Left kidney (tissue), 2 donors: ENCODE measurements around the gene CALCR. TPM values are rescaled to one million over a fixed set of nuclear protein-coding genes. Genes with fewer than 3 reads are reported as not detected.
A peak's percentile ranks its signal among the peaks of the same experiment; 100 is the strongest.
"Not testable (repeated sequence)": the region's sequence is repeated elsewhere in the genome, so short reads cannot be mapped to it uniquely, and the experiment has no call there.

Experiments
- DNase-seq: peaks from one replicate; pipeline ENCODE4 v3.0.0-alpha.2; 2013
- polyA plus RNA-seq: library from polyadenylated mRNA; unstranded; fragments of 120-200 nt; gene quantifications from one replicate; pipeline ENCODE4 v1.2.1, GENCODE V29; 2013; ENCODE audit not compliant: insufficient read length

CALCR gene
- polyA plus RNA-seq, 1 donor = 1.0 TPM

DNA sequence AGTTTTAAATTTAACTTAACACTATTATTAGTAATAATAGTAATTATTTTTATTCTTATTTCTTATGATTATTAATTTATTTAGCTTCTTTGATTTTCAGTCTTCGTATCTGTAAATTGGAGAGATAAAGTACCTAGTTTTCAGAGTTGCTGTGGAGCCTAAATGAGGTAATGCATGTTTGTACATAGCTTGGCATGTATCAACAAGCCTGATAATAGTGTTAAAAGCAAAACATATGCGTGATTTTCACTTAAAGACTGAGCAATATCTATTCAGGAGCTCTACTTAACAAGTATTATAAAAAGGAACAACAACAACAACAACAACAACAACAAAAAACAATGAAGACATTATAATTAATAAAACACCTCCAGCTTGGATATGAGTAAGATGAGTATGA, 12.4 kb downstream of the CALCR start:
- DNase-seq = no peak

DNA sequence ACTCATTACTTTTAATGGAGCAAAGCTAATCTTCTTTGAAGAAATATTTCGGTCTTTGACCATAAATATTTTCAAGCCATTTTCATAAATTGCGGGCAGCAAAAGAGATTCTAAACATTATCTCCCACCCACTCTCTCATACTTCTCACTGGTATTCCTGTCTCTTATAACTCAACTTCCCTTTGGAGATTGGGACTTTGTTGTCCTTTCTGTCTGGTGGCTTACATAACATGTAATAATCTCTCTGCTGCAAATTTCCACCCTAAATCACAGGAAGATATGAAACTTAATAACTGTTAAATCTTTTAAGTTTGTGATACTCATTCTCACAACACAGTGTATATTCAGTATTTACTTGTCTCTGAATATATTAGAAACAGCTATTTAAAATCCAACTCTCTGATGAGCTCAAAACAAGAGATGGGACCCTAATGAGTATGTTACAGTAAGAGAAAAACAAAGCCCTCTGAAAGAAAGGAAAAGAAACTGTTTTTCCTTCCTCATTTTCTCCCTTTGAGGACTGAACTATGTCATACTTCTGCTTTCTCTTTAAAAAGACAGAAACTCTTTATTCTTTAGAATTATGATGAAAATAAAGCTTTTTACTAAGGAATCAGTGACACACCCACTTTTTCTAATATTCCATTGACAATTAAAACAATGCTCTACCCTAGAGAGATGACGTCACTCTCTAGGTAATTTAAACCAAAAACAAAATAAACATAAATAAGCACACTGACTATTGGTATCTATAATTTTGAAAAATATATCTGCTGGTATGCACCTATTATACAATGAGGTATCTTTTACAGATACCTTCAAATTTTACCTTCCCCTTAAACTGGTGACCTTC, 14.7 kb downstream of the CALCR start:
- no peak for DNase-seq

DNA sequence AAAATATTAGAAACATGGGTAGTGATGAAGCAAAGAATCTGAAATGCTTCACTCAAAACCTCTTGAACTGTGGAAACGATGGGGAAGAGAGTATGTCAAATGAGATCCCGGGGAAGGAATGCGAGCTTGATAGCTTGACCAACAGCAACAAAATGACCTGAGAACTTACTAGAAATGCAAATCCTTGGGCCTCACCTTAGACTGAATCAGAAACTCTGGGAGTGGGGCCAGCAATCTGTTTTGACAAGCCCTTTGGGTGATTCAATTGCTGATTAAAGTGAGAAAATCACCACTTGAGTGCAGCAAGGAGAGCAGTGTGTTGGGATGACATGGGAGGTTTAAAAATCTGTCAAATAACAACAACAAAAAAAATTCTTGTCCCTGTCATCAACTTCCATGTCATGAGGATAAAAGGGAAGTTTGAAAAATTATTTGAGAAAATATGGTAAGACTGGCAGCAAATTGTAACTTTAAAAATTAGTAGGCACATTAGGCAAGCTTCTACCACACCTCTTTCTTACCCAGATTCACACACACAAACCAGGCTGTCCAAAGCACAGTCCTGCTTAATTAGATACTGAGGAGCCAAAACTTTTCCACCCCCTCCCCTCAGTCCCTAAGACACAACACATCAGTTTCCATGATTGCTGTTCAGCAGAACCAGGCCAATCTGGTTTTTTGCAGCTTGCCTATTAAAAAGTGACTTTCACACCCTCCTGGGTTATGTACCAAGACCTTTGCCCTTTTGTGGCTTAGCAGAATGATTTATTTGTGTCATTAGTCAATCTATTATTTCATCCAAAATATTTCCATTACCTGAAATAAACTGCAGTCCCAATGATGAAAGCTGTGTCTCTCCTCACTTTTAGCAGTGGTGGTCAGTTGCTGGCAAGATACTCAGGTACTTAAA, 15.6 kb downstream of the CALCR start:
- DNase-seq = no peak

DNA sequence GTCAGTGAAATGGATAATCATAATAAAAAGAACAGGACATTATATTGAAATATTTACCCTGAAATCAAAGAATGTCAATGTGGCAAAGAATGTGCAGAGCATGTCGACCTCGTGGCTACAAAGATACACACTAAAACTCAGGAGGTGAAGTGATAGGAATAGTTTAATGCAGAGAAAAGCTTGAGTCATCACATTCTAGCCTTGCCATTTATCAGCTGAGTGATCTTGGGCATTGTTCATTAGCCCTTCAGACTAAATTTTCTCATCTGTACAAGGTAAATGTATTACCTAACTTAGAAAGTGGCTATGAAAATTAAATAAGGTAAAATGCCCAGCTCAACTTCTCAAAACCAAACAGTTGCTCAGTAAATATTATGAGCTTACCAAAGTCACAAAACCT, 22.6 kb downstream of the CALCR start:
- DNase-seq = no peak

DNA sequence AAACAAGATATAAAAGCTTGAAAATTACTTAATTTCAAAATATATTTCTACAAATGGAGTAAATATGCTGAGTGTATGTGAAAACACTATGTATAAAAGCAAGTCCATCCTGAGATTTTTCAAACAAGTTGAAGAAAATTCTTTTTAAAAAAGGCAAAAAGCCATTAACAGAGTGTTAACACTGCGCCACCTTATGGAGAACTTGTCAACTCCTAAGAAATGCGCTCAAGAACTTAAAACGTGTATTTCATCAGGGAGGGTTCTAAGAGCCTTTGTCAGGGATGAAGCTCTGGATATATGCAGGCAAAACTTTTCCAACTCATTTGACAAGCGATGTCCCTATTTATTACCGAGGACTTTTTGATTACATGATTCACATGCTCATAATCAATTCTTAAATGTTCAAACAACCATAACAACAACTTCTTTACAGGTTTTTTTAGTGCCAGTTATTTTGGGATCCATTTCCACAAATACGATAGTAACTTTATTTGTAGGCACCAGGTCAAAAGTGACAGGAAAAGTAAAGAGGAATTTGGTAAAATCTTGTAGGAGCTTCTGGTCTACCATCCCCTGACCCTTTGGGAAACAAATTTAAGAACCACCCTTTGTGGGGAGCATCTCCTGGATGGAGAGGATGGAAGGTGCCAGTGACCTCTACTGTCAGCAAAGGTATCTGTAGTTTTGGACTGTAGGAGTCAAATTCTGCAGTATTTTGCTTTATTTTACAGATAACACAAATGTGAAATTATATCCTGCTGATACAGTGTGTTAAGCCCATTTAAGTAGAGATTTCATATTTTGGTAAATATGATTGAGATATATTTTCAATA, 23.2 kb downstream of the CALCR start:
- no peak for DNase-seq

DNA sequence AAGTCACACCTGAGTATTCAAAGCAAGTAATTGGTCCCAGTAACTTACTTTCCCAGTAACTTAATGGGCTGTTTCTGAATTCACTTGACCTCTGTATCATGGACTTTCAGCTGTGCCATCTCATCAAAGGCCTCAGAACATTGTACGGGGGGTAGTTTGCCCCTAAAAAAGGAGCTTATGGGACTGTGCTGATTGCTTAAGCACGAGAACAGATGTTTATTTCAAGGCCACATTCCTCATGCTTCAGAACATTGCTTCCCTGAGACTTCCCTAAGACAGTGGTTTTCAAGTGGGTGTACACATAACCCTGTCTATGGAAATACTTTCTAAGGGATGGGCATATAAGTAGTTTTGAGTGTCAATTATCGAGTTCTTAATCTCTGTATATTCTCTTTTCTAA, 26.8 kb downstream of the CALCR start:
- DNase-seq = no peak

DNA sequence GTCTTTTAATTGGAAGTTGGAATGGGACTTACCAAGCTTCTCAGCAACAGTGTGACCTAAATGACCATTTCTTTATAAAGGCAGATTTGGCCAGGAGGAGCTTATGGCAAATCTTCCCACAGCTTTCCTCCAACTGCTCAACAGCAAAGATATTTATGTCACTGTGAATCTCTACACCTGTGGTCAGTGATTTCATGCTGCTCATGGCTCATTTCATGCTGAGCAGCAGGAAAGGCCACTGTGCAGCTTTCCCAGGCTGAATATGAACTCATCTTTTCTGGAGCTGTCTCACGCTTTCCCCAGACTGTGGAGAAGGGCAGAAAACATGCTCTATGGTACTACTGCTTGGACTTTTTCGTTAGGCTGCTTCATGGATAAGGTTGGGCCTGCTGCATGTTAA, 29.8 kb downstream of the CALCR start:
- DNase-seq = no peak

DNA sequence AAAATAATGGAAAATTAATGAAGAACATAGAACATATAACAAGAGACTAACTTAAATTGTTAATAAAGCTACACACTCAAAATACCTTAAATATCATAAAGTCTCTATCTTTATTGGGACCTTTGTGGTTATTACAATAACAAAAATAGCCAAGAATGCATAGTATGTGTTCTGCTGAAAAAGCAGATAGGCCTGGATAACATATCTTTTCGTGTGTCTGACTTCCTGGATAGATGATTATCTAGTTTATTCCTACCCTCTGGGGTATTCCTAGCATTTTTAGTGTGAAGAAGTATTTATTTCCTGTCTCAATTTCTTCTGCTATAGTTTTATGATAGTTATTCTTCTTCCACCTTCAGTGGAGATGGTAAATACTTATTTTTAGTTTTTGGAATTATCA, 36.5 kb downstream of the CALCR start:
- DNase-seq = no peak

DNA sequence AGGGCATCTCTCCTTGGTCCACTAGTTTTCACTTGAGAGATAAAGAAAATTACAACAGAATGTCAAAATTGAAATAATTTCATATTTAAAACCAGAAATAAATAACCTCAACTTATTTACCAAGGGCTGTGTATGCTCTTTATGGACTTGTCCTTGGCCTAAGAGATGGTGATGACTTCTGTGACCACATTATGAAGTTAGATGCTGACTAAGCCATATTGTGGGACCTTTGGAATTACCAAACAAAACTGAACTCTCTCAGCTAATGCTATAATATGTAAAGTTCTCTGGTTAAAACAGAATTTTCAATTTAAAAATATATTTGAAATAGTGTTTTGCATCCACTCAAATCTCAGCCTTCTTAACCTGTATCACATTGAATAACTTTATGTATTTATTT, 38.9 kb downstream of the CALCR start:
- DNase-seq = no peak

DNA sequence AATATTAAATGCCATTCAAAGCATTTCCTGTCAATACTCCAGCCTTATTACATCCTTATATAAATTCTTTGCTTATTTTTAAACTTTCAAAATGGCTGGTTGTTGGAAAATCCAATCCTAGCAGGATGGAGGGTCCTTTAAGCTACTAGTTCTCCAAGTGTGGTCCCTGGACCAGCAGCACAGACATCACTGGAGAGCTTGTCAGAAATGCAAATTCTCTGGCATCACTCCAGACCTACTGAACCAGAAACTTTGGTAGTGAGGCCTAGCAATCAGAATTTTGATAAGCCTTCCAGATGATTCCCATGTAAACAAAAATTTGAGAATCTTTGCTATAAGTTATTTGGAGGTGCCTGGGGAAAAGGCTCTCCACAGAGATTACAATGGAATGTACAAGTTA, 43.8 kb downstream of the CALCR start:
- no peak for DNase-seq

DNA sequence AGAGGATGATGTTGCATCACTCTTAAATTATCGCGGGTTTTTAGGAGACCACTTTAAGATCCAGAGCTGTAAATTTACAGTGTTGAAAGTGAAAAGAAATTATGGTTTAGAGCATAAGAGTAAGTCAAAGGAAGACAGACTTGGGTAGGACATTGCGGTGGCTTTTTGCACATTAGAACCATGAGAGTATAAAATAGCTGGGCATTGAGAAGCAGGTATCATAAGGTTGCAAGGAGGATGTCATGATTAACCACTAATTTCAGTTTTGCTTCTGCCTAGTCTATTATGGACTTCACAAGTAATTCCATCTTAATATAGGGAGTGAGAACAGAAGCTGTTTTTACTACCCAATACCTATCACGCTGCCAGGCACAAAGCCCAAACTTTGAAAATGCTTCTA, 57.7 kb downstream of the CALCR start:
- no peak for DNase-seq

DNA sequence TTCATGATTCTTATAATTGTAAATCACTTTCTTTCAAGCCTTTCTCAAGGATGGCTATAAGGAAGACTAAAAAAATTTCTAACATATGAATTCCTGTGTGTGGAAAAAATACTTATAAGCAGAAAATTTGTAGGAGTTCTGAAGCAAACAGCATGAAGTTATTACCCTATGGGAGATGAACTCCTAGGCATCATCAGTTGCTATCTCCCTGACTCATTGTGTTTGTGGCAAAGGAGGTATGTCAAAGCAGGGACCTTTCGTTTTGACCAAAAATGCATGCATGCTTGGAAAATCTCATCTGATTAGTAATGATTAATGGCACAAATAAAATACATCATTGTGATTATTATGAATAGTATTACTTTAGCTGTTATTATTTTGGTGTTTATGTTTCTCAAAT, 59.4 kb downstream of the CALCR start:
- no peak for DNase-seq

DNA sequence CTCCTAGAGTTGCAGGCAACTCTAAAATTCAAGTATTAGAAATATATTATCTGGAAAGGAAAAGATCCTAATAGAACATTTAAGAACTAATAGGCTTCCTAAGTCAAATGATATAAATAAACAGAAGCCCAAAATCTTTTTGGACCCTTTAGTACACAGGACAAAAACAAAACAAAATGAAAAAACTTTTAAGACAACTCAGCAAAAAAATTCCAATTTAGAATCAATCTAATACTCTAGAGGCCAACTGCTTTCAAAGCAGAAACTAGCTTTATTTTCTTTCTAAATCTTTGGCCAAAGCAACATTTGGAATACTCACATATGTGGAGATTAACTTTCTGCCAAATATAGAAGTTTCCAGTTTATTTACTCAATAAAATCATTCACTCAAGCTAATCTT, 65.2 kb downstream of the CALCR start:
- no peak for DNase-seq

DNA sequence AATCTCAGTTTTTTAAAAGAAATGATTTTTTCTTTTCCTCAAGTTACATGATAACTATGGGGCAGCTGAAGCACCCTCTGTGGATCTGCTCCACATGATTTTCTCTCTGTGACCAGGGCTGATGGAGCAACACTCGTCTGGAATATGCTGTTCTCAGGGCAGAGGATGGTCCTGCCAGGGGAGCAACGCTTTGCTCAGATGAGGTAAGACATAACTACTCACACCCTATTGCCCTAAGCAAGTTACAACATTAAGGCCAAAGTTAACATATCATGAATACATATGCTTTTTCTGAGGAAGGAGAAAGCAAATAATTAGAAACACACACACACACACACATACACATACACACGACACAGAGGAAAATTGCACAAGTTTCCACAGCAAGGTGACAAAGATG, 71.4 kb downstream of the CALCR start:
- no peak for DNase-seq

DNA sequence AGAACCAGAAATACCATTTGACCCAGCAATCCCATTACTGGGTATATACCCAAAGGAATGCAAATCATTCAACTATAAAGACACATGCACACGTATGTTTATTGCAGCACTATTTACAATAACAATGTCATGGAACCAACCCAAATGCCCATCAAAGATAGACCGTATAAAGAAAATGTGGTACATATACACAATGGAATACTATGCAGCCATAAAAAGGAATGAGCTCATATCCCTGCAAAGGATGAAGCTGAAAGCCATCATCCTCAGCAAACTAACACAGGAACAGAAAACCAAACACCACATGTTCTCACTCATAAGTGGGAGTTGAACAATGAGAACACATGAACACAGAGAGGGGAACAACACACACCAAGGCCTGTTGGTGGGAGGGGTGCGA, 82.7 kb downstream of the CALCR start:
- not testable (repeated sequence) for DNase-seq

DNA sequence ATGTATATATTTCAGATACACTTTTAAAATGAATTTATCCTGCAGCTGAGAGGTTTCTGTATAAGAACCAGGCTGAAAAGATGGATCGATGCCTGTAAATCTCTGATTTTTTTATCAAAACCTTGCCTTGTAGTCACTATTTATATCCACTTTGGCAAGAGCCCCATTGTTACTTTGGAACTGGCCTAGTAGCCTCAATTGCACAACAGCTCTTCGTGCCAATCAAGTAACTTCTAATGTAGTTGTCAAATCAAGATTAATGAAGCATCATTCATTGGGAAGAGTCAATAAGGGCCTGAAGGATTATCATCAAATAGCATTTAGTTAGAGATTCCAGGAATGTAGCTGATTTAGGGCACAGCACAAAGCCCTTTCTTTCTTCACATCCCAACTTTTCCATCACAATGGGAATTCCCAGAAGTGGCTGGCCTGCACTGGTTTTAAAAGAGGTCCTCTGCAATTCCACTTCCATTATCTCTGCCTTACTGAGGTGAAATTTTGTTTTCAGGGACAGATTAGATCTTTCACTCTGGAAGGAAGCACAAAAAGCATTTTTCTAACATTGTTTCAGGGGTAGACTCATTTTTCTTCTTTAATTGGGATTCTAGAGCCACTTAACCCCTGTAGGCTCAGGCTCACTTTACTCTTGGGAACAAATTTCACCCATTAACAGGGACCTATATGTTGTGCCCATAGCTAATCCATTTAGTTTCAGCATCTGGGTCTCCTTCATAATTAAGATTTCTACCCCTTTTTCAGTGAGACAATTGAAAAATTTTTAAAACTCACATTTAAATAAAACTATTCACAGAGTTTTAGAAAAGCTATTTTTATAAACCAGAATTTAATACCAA, 97.8 kb downstream of the CALCR start:
- no peak for DNase-seq

DNA sequence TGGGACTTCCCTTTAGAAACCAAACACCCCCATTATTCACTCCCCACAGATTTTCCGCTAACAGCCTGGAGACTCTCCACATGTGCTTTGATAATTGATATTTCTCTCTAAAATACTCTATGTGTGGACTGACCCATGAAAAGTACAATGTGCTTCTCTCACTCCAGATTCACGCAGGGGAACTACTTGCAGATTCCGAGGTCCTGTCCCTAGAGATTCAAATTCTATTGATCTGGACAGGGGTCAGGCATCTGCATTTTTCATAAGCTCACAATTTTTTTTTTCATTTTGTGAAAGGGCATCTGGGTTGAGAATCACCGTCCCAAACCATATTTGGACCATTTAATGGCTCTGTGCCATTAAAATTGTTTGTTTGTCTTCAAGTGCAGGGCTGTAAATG, 98.7 kb downstream of the CALCR start:
- DNase-seq = peak; percentile 0

DNA sequence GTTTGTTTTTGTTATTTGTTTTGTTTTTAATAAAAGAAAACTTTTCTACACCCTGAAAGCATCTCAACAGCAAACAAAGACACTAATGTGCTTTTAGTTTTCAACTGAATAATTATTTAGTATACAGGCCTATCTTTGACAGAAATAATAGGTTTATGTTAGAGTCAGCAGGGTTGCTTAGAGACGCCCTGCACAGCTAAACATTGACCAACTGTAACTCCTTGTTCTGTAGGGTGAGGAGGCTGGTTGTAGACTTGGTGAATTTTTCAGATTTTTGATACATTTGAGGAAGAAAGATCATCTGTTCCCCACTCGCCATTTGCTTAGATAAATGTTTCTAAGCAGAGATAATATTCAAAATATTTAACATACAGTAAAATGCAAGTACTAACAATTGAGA, 103.1 kb downstream of the CALCR start:
- no peak for DNase-seq

DNA sequence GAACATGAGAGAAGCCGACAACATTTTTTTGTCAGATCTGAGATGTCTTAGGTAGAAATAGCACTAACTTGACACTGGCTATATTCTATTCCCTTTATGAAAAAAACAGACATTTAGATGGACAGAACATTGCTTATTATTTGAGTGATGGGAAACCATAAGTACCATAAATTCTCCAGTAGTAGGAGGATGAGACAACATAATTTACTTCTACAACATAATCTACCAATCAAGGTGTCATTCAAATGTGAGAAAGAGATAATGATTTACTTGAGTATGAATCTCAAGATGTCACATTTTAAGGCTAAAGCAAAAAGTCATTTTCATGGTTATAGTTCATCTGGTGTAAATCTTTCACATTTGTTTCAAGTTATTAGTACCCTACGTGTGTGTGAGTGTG, 110.8 kb downstream of the CALCR start:
- DNase-seq = no peak

DNA sequence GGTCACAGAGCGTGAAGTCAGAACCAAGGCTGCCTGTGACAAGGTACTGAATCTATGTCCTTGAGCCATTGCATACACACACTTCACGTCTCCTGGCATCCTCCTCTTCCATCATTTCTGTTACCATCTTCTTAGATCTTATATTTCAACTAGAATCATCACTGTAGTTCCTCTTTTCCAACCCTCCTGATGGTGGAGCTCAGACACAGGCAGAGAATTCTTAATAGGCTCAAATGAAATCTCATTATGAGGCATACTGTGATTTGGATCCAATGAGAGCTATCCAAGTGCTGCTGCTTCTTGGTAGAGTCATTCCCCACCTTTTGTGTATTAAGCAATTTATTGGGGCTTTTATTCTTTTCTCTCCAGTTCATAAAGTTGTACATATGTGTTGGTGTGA, 113.2 kb downstream of the CALCR start:
- DNase-seq = no peak

DNA sequence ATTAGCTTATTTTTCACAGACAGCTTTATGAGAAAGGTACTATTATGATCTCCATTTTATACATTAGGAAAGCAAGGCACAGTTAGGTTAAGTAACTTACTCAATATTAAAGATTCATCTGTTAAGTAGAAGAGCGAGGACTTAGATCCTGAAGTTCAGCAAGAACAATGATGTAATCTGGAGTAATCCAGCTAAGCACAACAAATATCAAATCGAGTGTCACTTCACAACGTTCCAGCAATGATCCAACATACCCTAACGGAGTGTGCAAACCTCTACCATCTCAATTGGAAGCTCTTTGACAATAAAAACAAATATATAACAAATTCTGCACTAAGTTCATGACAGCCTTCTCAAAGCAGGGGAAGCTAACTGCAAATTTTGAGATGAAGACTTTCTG, 121.3 kb downstream of the CALCR start:
- no peak for DNase-seq

DNA sequence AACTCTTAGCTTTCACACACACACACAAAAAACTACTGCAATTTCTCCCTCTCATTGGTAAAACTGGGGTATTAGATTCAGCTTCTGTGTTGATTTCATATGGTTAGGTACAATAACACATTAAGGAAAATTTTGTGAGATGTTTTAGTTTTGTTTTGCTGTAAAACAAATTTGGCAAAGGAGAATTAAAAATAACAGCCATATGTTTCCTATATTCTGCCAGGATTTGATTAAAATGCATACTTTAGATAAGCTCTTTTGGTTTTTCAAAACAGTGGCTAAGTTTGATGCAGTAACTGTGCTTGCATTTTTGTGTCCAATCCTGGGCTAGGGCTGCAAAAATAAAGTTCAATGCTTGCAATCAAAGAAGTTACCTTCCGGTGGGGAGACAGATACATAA, 126.3 kb downstream of the CALCR start:
- DNase-seq = no peak
